GM18519 (cell line): ENCODE results near the gene ZNF670.
"Not testable (repeated sequence)": the region's sequence is repeated elsewhere in the genome, so short reads cannot be mapped to it uniquely, and the experiment has no call there.

ENCODE experiments used
- ATAC-seq: cut with Tn5 transposase; IDR thresholded peaks from one replicate; pipeline ENCODE4 v1.9.1; 2021; ENCODE audit warnings: mild to moderate bottlenecking, moderate library complexity; ENCODE audit not compliant: unreplicated experiment, low FRiP score

ZNF670 gene

GRCh38 chr1:247078258-247079140 lies at the start of gene ZNF670:
Gene ZNF670, minus strand, starts transcription at chr1:247078811. Its CDS starts 215 bp downstream, at chr1:247078596.
- peak; percentile 97 for ATAC-seq

DNA sequence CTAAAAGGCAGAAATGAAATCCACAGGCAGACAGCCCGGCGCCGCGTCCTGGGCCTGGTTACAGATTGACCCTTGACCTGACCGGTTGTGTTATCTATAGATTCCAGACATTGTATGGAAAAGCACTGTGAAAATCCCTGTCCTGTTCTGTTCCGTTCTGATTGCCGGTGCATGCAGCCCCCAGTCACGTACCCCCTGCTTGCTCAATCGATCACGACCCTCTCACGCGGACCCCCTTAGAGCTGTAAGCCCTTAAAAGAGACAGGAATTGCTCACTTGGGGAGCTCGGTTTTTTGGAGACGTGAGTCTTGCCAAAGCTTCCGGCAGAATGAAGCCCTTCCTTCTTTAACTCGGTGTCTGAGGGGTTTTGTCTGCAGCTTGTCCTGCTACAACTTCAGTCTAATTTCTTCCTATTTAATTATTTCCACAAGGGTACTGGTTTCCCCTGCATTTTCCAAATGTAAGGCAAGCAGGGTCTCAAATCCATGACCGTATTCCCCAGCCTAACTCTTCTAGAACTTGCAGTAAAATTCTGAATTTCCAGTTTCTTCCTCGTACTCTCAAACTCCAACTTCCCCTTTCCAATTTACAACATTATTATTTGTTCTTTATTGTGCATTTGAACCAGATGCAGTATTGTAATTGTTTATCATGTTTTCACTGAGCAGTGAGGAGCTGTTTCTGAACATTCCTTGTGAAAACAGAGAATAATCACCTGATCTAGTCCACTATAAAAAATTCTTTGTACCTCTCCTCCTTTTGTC lies 49.1 kb upstream of the ZNF670 start:
- not testable (repeated sequence) for ATAC-seq

GRCh38 chr1:247126601-247127000 lies 48.0 kb upstream of the ZNF670 start:
- peak; percentile 30 for ATAC-seq

DNA sequence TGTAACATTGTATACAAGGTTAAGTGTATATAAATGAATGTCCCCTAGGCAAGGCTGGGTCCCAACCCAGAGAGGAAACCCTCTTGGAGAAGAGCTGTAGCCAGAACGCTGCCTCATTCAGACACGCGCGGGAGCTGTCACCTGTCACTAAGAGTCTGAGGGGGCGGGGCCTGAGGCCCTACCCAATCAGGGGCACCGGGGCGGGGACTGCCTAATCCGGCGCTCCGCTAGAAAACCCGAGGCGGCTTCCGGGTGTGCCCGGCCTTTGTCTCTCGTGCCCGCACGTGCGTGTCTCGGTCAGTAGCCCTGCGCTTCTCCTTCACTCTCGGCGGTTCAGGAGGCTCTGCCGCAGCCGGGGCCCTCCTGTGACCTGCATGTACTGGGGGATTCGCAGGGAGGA lies 47.6 kb upstream of the ZNF670 start:
- peak; percentile 98 for ATAC-seq

DNA sequence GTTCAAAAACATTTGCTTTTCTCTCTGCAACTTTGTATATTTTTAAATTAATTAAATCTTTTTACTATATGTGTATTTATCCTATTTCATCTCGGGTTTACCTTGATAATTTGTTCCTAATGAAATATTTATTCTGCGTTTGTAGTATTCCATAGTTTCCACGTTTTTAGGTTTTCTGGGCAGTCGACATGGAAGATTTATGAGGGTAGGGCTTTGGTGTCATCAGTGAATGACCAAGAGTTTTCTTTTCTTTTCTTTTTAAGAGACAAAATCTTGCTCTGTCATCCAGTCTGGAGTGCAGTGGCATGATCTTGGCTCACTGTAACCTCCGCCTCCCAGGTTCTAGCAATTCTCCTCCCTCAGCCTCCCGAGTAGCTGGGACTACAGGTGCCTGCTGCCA lies 42.8 kb upstream of the ZNF670 start:
- ATAC-seq: no peak

- not testable (repeated sequence) for ATAC-seq
These were observed 41.7 kb upstream of the ZNF670 start for GRCh38 chr1:247120408-247120668.

DNA sequence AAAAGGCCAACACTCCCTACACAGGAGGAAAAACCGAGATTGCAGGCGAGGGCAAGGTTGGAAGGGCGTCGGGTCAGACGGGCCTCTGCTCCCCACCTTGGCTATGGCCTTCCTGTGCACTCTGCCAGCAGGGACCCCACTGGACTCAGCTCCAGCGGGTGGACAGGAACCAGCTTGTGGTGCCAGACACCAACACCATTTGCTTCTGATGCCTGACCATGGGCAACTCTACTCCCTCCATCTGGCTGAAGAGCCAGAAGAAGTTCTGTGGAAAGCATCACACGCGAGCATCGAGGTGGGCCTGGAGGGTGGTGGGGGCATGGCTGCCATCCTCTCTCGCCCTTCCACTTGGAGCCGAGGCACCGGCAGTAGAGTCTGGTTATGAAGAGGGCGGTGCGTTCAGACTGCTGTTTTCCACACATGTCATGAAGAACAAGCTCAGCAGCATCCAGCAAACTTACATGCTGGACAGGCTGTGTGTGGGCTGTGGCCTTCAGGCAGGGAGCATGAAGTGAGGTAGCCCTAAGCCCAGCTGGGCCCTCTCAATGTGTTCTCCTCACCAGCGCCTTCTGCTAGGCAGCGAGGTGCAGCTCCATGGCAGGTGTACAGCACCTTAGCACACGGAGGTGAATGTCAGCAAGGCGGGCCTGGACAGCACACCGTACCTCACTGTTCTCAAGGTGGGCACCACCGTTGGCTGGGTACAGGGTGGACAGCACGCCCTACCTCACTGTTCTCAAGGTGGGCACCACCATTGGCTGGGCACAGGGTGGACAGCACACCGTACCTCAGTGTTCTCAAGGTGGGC lies 41.2 kb upstream of the ZNF670 start:
- no peak for ATAC-seq

DNA sequence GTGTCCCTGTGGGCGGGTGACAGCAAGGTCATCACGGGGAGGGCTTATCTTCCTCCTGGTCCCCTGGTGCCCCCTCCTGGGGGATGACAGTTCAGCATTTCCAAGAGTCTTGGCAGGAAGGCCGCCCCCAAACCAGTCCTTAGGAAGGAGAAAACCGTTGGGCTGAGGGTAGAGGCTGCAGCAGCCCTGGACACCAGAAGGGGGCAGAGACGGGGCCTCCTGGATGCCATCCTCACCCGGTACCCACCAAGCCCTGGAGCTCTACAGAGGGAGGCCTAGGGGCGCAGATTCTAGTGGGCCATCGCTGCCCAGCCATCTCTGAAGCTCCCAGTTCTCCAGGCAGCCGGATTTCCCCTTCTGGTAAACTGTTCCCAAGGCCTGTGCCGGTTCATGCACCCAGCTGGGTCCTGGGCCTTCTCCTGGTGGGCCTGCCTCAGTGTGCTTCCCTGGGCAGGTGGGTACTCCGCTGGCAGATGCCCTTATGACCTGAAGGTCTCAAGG lies 40.4 kb upstream of the ZNF670 start:
- no peak for ATAC-seq

DNA sequence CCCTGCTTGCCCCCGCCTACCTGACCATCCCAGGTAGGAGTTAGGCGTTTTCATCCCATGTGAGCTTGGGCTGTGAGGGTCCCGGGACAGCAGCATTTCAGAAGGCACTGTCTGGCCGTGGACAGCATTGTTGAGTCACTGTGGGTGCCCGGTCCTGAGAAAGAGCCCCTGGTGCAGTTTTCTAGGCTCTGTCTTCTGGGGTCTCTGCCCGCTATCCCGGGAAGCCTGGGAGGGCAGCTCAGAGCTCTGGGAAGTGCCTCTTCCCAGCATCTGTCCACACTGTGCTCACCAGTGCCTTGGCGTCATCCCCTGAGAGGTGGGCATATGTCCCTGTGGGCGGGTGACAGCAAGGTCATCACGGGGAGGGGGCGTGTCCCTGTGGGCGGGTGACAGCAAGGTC lies 36.9 kb upstream of the ZNF670 start:
- no peak for ATAC-seq

GRCh38 chr1:247115141-247115510 lies 36.5 kb upstream of the ZNF670 start:
- ATAC-seq: no peak

- no peak for ATAC-seq
These were observed 35.9 kb upstream of the ZNF670 start for GRCh38 chr1:247114351-247115140.

DNA sequence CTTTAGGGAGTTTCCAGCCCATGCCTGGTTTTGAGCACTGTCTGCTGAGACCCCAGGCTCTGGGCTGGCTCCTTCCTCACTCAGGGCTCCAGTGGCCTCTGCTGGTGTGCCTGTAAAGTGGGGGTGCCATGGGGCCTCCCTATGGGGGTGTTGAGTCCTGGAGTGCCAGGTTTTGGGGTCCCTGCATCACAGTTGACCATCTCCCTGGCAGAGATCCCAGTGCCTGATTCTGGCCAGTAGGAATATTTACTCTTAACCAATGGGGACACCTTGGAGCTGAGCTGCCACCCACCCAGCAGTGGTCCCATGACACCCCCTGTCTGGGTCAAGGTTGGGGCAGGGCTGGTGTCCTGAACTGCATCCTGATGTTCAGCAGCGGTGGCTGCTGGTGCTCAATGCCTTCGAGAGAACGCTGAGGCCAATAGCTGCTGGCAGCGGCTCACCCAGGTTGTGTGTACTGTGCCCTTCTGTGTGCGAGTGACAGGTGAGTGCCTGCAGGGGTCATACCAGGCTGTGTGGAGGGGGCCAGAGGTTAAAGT lies 35.2 kb upstream of the ZNF670 start:
- ATAC-seq: no peak

DNA sequence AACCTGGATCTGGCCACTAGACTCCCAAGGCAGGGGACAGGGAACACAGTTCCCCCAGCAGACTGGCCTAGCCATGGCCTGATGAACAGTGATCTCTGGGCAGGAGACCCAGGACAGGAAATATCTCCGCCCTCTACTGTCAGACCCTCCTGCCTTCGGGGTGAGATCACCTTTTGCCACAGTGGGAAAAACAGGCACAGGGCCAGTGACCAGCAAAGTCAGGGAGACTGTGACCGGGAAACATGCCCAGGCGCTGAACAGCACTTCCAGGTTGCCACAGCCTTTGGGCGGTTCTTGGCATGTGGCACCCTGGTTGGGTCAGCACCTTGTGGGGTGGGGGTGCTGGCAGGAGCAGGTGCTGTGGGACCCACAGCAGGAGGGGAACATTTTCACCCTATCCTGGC lies 34.5 kb upstream of the ZNF670 start:
- ATAC-seq: no peak

- ATAC-seq: no peak
These were observed 33.8 kb upstream of the ZNF670 start for GRCh38 chr1:247112479-247112781.

DNA sequence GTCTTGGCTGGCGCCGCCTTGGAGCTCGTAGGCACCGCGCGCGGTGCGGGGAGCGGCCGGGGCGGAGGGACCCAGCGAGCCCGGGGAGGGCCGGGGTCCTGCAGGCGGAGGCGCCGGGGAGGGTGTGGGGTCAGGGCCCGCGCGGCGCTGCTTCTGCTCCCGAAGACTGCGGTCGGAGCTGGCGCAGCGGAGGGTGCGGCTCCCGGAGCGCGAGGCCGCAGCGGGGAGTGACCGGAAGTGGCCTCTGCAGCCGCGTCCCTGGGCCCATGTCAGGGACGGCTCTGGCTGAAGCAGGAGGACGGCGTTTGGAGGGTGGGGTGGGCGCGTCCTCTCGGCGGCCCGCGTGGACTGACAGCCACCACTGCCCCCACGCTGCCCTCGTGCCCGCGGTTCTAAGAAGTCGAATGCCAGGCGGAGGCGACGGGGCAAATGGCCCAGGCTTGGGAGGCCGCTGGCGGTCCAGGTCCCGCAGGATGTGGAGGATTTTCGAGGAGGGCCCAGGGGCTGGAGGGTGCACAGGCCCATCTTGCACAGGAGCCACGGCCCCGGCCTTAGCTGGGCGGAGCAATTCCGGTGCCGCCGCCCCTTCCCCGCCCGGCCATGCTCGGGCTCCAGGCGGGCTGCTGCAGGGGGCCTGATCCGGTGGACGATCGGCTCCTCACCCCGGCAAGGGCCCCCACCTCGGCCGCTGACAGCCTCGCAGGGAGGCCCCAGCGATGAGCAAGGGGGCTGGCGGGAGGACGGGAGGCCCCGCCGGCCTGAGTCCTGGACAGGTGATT lies 33.3 kb upstream of the ZNF670 start:
- ATAC-seq: no peak

DNA sequence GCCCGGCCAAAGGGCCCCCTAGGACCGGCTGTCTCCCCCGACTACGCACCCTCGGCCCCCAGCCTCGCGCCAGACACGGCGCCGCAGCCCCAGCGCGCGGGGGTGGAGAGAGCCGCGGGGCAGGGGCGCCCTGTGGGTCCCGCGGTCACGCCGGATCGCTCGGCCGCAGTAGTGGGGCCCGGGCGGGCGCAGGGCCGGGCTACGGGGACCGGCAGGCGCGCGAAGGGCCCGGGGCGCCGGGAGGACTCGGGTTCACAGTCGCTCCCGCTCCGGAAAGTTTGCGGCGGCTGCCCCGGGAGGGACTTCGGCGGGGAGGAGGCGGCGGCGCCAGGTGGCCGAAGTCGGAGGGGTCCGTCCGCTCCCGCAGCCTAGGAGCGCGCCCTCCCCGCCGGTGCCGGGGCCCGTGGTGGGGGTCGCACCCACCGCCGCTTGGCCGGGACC lies 32.7 kb upstream of the ZNF670 start:
- no peak for ATAC-seq

DNA sequence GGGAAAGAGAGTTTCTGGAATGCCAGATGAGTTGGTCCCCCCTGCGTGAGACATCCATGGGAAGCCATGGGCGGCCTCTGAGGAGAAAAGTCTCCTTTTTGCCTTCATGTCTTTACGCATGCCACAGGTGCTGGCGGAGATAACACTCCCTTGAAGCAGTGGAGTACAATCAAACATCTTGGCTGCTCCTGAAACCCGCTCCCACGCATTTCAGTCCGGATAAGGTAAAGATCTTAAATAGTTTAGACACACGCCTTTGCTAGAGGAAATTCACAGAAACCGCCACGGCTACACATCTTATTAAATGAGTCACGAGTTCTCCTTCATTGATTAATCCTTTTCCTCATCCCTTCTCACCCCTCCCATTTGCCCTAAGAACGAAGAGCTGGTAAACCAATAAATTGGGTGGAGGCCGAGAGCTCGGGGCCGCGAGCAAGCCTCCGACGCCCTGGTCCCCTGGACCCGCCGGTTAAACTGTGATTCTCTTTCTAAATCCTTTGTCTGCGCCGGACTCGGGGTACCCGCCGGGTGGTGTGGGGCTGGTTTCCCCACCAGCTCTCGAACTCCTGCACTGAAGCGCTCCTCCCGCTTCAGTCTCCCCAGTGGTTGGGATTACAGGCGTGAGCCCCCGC lies 32.1 kb upstream of the ZNF670 start:
- no peak for ATAC-seq

DNA sequence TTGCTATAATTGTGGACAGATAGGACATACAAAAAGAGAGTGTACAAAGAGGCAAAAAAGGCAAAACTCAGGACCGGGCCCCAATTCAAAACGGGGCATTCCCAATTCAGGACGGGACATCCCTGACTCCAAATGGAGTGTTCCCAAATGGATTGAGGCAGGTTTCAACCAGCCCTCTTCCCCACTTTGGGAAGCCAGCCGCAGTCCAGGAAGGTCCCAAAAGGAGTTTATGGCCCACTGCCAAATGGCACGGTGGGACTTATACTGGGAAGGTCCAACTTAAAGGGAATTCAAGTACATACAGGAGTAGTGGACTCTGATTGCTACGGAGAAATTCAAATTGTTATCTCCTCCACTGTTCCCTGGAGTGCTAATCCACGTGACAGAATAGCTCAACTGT lies 29.1 kb upstream of the ZNF670 start:
- ATAC-seq: no peak

DNA sequence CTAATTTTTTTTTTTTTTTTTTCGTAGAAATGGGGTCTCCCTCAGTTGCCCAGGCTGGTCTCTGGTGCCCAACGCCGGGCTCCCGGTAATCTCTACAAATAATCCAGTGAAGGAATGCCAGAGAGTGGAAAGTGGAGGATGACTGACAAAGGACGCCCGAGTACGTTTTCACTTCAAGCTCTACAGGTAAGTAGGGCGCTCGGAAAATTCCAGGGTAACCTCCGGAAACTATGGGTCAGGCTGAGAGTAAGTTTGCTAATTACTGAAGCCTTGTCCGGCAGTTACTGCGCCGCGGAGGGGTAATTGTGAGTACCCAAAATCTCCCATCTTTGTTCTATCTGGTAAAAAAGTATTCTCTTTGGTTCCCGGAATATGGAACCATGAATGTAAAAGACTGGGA lies 27.4 kb upstream of the ZNF670 start:
- no peak for ATAC-seq
